DOHH2 (cell line): ENCODE data around the gene ANKRD55.
"Not testable (repeated sequence)": the region's sequence is repeated elsewhere in the genome, so short reads cannot be mapped to it uniquely, and the experiment has no call there.

Experiments
- H3F3A ChIP-seq: fragments of 200-600 bp; sonication (generic), shearing (Covaris generic); 2 replicates; pipeline ENCODE4 v1.6.0; 2016; ENCODE audit warnings: antibody characterized with exemption, mild to moderate bottlenecking; ENCODE audit not compliant: control insufficient read depth, insufficient read depth
- H3K27ac ChIP-seq: fragments of 200-600 bp; sonication (generic); 2 replicates; pipeline ENCODE4 v1.5.1; 2014; ENCODE audit warnings: low read depth, mild to moderate bottlenecking, low read length, moderate library complexity
- H3K27me3 ChIP-seq: fragments of 200-600 bp; sonication (generic); 2 replicates; pipeline ENCODE4 v1.6.1; 2014; ENCODE audit warnings: mild to moderate bottlenecking, low read length, mixed read lengths; ENCODE audit not compliant: control insufficient read depth
- H3K36me3 ChIP-seq: fragments of 200-600 bp; sonication (generic); 2 replicates; pipeline ENCODE4 v1.6.1; 2014; ENCODE audit warnings: mild to moderate bottlenecking, low read length, moderate library complexity, mixed read lengths; ENCODE audit not compliant: control insufficient read depth
- H3K4me1 ChIP-seq: fragments of 200-600 bp; sonication (generic); 2 replicates; pipeline ENCODE4 v1.6.1; 2014; ENCODE audit warnings: mild to moderate bottlenecking, low read length, mixed read lengths; ENCODE audit not compliant: control insufficient read depth
- H3K4me2 ChIP-seq: fragments of 200-600 bp; sonication (generic); 2 replicates; pipeline ENCODE4 v1.6.0; 2014; ENCODE audit warnings: mild to moderate bottlenecking, low read length, moderate library complexity
- H3K4me3 ChIP-seq: fragments of 200-600 bp; sonication (generic); 2 replicates; pipeline ENCODE4 v1.5.1; 2014; ENCODE audit warnings: mild to moderate bottlenecking, low read length, mixed read lengths
- H3K79me2 ChIP-seq: fragments of 200-600 bp; sonication (generic); 2 replicates; pipeline ENCODE4 v1.6.1; 2014; ENCODE audit warnings: mild to moderate bottlenecking, low read length, mixed read lengths; ENCODE audit not compliant: control insufficient read depth
- H3K9me2 ChIP-seq: fragments of 200-600 bp; sonication (generic); replicated peaks from 2 replicates; pipeline ENCODE4 v1.6.1; 2014; ENCODE audit warnings: mild to moderate bottlenecking, low read length, mixed read lengths; ENCODE audit not compliant: control insufficient read depth
- H3K9me3 ChIP-seq: fragments of 200-600 bp; sonication (generic); 2 replicates; pipeline ENCODE4 v1.6.1; 2014; ENCODE audit warnings: antibody characterized with exemption, low read length, mixed read lengths; ENCODE audit not compliant: control insufficient read depth, insufficient read depth
- H4K20me1 ChIP-seq: fragments of 200-600 bp; sonication (generic); 2 replicates; pipeline ENCODE4 v1.6.0; 2014; ENCODE audit warnings: low read depth, mild to moderate bottlenecking, antibody characterized with exemption, low read length, moderate library complexity; ENCODE audit not compliant: control insufficient read depth, insufficient read depth
- EZH2phosphoT487 ChIP-seq: fragments of 200-600 bp; sonication (generic); IDR thresholded peaks from 2 replicates; pipeline ENCODE4 v1.6.1; 2017; ENCODE audit warnings: borderline replicate concordance, mild to moderate bottlenecking, antibody characterized with exemption, low read length, moderate library complexity, mixed read lengths
- TF ChIP-seq, protein P1 (sequence below): fragments of 200-600 bp; sonication (generic); IDR thresholded peaks from one replicate; pipeline ENCODE4 v1.5.1; 2014; ENCODE audit warnings: antibody characterized with exemption, mild to moderate bottlenecking, low read depth, low read length; ENCODE audit not compliant: poor library complexity, severe bottlenecking

Gene ANKRD55

GRCh38 chr5:56206126-56206910 lies 26.8 kb downstream of the ANKRD55 start:
- Histone ChIP-seq H3K4me2 (no peak overlapping the region), H3K4me3 (no peak overlapping the region), H3K36me3 (no peaks in the 10 kb centered on the region), H3K9me2 (no peaks in the 10 kb centered on the region), H3F3A (no peaks in the 10 kb centered on the region), H3K27ac (no peak overlapping the region), H3K9me3 (no peaks in the 10 kb centered on the region), H3K27me3 (no peaks in the 10 kb centered on the region), H3K4me1 (no peaks in the 10 kb centered on the region), H3K79me2 (no peaks in the 10 kb centered on the region), H4K20me1 (no peaks in the 10 kb centered on the region)
- TF ChIP-seq EZH2phosphoT487 = no peak
- TF ChIP-seq, protein P1, sequence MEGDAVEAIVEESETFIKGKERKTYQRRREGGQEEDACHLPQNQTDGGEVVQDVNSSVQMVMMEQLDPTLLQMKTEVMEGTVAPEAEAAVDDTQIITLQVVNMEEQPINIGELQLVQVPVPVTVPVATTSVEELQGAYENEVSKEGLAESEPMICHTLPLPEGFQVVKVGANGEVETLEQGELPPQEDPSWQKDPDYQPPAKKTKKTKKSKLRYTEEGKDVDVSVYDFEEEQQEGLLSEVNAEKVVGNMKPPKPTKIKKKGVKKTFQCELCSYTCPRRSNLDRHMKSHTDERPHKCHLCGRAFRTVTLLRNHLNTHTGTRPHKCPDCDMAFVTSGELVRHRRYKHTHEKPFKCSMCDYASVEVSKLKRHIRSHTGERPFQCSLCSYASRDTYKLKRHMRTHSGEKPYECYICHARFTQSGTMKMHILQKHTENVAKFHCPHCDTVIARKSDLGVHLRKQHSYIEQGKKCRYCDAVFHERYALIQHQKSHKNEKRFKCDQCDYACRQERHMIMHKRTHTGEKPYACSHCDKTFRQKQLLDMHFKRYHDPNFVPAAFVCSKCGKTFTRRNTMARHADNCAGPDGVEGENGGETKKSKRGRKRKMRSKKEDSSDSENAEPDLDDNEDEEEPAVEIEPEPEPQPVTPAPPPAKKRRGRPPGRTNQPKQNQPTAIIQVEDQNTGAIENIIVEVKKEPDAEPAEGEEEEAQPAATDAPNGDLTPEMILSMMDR = no peak

DNA sequence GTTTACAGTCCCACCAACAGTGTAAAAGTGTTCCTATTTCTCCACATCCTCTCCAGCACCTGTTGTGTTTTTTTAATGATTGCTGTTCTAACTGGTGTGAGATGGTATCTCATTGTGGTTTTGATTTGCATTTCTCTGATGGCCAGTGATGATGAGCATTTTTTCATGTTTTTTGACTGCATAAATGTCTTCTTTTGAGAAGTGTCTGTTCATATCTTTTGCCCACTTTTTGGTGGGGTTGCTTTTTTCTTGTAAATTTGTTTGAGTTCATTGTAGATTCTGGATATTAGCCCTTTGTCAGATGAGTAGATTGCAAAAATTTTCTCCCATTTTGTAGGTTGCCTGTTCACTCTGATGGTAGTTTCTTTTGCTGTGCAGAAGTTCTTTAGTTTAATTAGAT lies 29.2 kb downstream of the ANKRD55 start:
- not testable (repeated sequence) for H3K36me3 ChIP-seq, H3K9me3 ChIP-seq, H3K9me2 ChIP-seq, H3K27me3 ChIP-seq, H3K4me1 ChIP-seq, H3K79me2 ChIP-seq, H3F3A ChIP-seq, H4K20me1 ChIP-seq, H3K4me3 ChIP-seq, H3K4me2 ChIP-seq, H3K27ac ChIP-seq

DNA sequence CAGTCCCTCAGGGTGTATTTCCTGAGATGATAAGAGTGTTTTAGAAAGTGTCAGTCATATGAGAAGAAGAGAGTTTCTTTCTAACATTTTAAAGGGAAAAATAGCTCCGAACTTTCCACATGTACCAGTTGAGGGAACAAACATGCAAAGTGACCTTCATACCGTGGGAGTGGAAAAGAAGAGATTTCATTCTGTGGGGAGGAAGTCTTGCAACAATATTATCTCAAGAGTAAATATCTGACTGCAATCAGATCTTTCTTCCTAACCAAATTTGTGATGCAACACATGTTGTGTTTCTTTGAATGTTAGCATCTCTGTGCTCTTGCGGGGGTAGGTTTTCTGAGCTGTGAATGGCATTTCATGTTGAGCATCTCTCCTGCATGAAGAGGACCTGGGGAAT lies 30.6 kb downstream of the ANKRD55 start:
- no peaks in the 10 kb centered on the region for H3K9me2 ChIP-seq
- H3F3A ChIP-seq = no peaks in the 10 kb centered on the region
- H3K27ac ChIP-seq = no peak overlapping the region
- H3K27me3 ChIP-seq = no peaks in the 10 kb centered on the region
- no peak overlapping the region for H3K4me3 ChIP-seq
- no peaks in the 10 kb centered on the region for H4K20me1 ChIP-seq
- H3K4me1 ChIP-seq = no peaks in the 10 kb centered on the region
- H3K9me3 ChIP-seq = no peaks in the 10 kb centered on the region
- H3K4me2 ChIP-seq = no peak overlapping the region
- H3K36me3 ChIP-seq = no peaks in the 10 kb centered on the region
- no peaks in the 10 kb centered on the region for H3K79me2 ChIP-seq
- TF ChIP-seq, protein P1 = no peak
- no peak for TF ChIP-seq EZH2phosphoT487

- not testable (repeated sequence) for H3K27me3 ChIP-seq, H3K9me2 ChIP-seq, H3F3A ChIP-seq, H3K36me3 ChIP-seq, H3K4me1 ChIP-seq, H3K4me3 ChIP-seq, H3K27ac ChIP-seq, H3K4me2 ChIP-seq, H3K79me2 ChIP-seq, H4K20me1 ChIP-seq, H3K9me3 ChIP-seq
Measured at GRCh38 chr5:56201762-56202261, 31.3 kb downstream of the ANKRD55 start.
